GM19328 (cell line): ENCODE measurements around the gene TMEM269.
"Not testable (repeated sequence)": the region's sequence is repeated elsewhere in the genome, so short reads cannot be mapped to it uniquely, and the experiment has no call there.

Experiments used
- ATAC-seq: cut with Tn5 transposase; IDR thresholded peaks from one replicate; pipeline ENCODE4 v1.9.1; 2021; ENCODE audit warnings: mild to moderate bottlenecking, moderate library complexity; ENCODE audit not compliant: unreplicated experiment

Gene TMEM269

DNA sequence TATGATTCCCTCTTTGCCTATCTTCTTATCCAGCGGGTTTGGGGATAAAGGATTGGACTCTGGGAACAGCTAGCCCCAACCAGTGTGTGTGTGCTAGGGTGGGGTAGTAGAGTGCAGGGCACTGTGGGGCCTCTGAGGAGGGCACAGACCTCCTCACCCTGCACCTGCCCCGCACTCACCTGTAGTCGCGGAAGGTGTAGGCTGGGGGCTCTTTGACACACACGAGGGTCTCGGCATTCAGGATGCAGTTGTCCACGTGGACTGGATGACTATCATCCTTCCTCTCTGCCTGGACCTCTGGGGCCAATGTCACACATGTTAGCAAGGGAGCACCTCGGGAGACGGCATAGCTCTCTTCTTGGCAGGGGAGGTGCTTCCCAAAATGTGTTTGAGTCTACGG is 36.8 kb upstream of the TMEM269 start:
- no peak for ATAC-seq

- no peak for ATAC-seq
Observed at GRCh38 chr1:42748461-42749410, 36.1 kb upstream of the TMEM269 start.

DNA sequence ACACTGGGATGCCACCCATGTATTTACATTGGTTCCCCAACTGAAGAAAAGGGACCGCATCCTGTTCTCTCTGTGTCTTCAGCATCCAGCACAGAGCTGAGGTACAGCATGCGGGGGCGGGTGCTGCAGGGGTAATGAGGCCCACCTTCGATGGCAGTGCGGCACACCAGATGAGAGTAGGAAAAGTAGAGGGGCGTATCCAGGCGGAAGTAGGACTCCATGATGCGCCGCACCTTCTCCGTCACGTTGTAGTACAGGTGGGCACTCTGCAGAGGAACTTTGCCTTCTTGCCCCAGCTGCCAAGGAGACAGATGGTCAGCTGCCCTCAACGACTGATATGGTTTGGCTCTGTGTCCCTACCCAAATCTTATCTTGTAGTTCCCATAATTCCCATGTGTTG is 34.8 kb upstream of the TMEM269 start:
- no peak for ATAC-seq

DNA sequence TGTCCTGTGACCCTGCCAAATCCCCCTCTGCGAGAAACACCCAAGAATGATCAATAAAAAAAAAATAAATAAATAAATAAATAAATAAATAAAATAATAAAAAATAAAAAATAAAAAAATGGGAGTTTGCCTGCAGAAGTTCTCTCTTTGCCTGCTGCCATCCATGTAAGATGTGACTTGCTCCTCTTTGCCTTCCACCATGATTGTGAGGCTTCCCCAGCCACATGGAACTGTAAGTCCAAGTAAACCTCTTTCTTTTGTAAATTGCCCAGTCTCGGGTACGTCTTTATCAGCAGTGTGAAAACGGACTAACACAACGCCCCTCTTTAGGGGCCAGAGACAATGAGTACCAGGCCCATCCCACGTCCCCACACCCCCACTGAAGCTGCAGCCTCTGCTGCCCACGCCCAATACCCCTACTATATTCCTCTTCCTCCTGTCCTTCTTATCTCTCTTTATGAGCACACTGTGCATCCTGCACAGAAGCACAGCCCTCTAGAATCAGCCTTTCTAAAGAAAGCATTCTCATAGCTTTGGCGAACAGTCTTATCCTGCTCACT is 33.2 kb upstream of the TMEM269 start:
- not testable (repeated sequence) for ATAC-seq

- no peak for ATAC-seq
Observed at GRCh38 chr1:42752284-42752683, 32.5 kb upstream of the TMEM269 start.

DNA sequence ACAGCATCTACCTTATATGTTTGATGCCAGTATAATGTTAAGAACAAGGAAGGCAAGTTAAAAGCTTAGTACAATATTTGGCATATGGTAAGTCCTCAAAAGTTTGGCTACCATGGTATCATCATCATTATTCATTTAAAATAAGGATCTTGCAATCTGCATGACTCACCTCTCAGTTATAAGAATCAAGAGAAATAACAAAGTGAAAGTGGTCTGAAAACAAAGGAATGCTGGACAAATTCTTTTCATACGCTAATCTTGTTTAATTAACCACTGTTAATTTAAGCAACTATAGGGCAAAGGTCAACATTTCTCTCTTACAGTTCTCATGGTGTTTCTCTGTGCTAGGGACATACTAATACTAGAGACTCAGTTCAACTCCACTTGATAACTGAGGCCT is 31.7 kb upstream of the TMEM269 start:
- ATAC-seq: no peak

GRCh38 chr1:42756956-42757891 is 27.6 kb upstream of the TMEM269 start:
- no peak for ATAC-seq

DNA sequence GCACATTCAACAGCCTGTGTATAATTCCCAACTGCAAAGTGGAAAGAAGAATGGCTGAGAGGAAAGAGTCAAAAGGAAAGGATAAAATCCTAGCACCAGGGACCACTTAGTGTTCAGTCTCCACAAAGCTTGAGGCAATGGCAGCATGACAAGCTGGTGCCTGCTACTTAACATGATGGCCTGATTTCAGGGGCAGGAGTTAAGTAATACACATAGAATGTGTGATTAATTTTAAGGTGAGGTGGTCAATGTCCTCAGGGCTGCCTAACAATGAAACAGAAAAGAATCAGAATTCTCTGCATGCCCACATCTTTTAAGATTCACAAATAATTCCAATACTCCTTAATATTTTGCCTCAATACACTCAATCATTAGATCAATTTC is 26.9 kb upstream of the TMEM269 start:
- ATAC-seq: no peak

GRCh38 chr1:42758641-42759040 is 26.1 kb upstream of the TMEM269 start:
- no peak for ATAC-seq

DNA sequence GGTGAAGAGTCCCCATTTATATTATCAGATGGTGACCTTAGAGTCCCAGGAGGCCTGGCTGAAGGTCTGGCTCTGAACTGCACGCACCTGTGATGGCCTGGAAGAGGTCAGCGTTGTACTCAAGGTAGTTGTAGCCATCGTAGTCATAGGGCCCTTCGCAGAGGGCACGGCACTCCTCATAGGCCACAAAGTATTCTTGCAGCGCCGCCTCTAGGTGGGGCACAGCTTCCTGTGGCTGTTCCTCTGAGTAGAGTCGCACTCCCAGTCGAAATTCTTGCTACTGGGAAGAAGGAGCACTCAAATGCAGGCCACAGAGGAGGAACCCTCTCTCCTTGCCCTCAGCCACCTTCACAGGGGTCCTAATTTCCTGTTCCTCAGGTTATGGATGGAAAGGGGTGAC is 25.7 kb upstream of the TMEM269 start:
- no peak for ATAC-seq

- no peak for ATAC-seq
Observed at GRCh38 chr1:42761567-42761966, 23.2 kb upstream of the TMEM269 start.

- ATAC-seq: no peak
Observed at GRCh38 chr1:42762269-42762668, 22.5 kb upstream of the TMEM269 start.

GRCh38 chr1:42765269-42765668 is 19.5 kb upstream of the TMEM269 start:
- ATAC-seq: no peak

DNA sequence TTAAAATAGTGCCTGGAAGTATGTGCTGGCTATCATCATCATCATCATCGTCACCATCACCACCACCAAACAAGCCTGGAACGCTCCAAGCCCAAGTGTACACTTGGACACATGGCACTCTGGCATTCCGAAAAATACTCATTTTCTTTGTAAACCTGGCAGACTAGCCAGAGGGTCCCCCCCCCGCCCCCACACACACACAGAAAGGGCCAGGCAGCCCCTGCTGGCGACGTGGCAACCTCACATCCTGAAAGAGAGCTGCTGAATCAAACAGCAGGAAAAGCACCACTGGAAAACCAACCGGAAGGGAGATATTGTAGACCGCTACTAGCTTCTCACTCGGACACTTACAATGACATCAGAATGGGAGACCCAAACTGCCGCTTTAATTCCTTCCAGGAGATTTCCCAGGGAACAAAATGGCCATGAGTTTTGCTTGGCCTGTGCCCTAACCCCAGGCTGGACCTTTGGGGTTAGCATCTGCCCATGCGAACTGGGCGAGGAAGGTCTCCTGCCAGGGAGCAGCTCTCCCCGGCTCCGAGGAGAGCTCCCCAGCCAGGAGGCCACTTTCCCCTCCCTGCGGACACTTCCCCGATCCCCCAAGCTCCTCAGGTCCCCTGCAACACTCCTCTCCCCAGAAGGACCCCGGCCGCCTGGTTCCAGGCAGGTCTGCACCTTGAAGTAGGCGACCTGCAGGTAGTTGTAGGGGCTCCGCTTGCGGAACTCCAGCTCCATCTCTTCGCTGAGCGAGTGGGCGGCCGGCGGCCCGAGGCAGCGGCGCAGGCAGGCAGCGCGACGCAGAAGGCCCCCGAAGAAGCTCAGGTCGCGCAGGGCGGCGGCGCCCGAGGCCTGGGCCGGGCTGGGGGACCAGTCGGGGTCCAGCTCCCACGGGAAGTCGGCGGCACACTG is 18.7 kb upstream of the TMEM269 start:
- peak; percentile 23 for ATAC-seq

GRCh38 chr1:42766741-42767509 is 17.9 kb upstream of the TMEM269 start, which contains the start of the genes C1orf50 and P3H1:
Gene C1orf50, plus strand, starts transcription at chr1:42767249. Its CDS starts 63 bp downstream, at chr1:42767312.
Gene P3H1, minus strand, starts transcription at chr1:42767028. Its CDS starts 57 bp downstream, at chr1:42766971.
- peak; percentile 87 for ATAC-seq

DNA sequence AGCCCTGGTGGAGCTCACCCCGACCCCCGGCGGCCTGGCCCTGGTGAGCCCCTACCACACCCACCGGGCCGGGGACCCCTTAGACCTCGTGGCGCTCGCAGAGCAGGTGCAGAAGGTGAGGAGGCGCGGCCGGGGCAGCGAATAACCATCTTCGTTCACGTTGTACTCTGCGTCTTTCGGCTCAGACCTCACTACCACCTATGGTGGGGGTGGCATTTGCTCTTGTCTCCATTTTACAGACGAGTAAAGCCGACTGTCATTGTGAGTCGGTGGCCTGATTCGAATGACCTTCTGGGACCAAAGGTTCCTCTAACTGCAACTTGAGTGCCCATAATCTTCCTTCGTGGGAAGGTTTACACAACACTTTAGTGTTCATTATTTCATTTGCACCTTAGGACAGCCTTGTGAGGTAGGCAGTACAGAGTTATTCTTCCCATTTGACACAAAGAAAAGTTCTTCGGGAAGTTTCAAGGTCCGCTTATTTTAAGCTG is 17.2 kb upstream of the TMEM269 start:
- peak; percentile 1 for ATAC-seq

GRCh38 chr1:42768172-42768571 is 16.6 kb upstream of the TMEM269 start:
- ATAC-seq: no peak

GRCh38 chr1:42769811-42770210 is 15.0 kb upstream of the TMEM269 start:
- no peak for ATAC-seq

GRCh38 chr1:42773420-42773819 is 11.4 kb upstream of the TMEM269 start:
- no peak for ATAC-seq
